ENCODE results near the gene SLF2. TPM values are rescaled to one million over a fixed set of nuclear protein-coding genes. Genes with fewer than 3 reads are reported as not detected.

SLF2 gene
- polyA plus RNA-seq, 2 donors: 5.1 to 9.4 TPM

DNA sequence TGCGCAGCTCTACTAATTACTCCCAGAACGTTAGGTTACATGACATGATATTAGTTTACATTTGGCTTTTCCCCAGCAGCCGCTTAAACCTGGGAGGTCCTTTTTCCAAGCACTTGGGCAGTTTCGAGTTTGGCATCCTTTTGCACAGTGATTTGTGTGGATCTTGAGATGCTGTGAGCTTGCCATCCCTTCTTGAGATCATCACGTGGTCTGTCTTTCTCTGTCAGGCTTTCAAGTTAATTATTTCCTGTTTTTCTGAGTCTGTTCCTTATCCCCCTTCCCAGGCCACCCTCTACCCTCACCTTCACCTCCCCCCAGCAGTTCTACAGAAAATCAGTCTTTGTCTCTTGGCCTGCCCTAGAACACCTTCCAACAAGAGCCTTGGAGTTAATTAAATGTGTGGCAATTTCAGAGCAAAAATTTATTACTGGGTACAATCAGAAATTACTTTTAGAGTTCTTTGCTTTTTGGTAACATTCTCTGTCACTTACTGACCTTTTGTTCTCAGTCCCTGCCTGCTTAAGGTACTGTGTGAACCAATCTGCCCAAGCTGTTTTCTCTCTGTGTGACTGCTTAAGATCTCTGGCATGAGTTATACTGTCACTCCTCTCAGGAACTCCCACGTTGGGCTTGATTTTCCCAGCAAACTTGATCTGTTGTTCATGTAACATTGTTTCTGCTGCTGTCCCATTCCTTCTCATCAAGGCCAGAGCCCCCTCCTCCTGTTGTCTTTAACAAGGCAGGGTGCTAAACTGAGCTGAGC lies 3.1 kb upstream of the SLF2 start:
- no peak overlapping the region for H3K4me3 ChIP-seq (ENCODE audit: low read depth in 1 of 2, low read length in 2 of 2)
- 40 to 48% methylated on average over 6 of the region's 6 CpGs for WGBS, 2 donors
- H3K36me3 ChIP-seq (ENCODE audit: control insufficient read depth in 2 of 2, insufficient read depth in 2 of 2, low read length in 1 of 2): no peaks in the 10 kb centered on the region
- H3K4me1 ChIP-seq (ENCODE audit: control insufficient read depth in 2 of 2, insufficient read depth in 2 of 2, low read length in 1 of 2): no peaks in the 10 kb centered on the region
- no peak overlapping the region for H3K27ac ChIP-seq (ENCODE audit: low read depth in 2 of 2, low read length in 1 of 2)
- no peaks in the 10 kb centered on the region for H3K27me3 ChIP-seq (ENCODE audit: control insufficient read depth in 1 of 2, insufficient read depth in 2 of 2, low read length in 2 of 2)
- no peaks in the 10 kb centered on the region for H3K9me3 ChIP-seq (ENCODE audit: control insufficient read depth in 2 of 2, insufficient read depth in 1 of 2, low read depth in 1 of 2, low read length in 1 of 2)

DNA sequence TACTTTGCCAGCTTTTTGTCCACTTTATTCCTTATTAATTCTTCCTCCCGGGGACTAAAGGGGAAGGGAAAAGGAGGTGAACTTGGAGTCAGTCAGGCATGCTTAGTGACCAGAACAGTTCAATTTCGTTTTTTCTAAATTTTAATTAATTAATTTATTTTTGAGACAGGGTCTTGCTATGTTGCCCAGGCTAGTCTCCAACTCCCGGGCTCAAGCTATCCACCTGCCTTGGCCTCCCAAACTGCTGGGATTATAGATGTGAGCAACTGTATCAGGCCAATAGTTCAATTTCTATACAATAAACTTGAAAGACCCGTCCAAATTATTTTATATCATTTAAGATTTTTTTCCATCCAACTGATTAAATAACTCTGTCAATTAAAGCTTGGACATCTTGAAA lies 1.3 kb upstream of the SLF2 start:
- Histone ChIP-seq H3K27me3 (ENCODE audit: control insufficient read depth in 1 of 2, insufficient read depth in 2 of 2, low read length in 2 of 2) (no peaks in the 10 kb centered on the region), H3K4me1 (ENCODE audit: control insufficient read depth in 2 of 2, insufficient read depth in 2 of 2, low read length in 1 of 2) (no peaks in the 10 kb centered on the region), H3K27ac (ENCODE audit: low read depth in 2 of 2, low read length in 1 of 2) (no peak overlapping the region), H3K4me3 (ENCODE audit: low read depth in 1 of 2, low read length in 2 of 2) (no peak overlapping the region), H3K9me3 (ENCODE audit: control insufficient read depth in 2 of 2, insufficient read depth in 1 of 2, low read depth in 1 of 2, low read length in 1 of 2) (no peaks in the 10 kb centered on the region), H3K36me3 (ENCODE audit: control insufficient read depth in 2 of 2, insufficient read depth in 2 of 2, low read length in 1 of 2) (no peaks in the 10 kb centered on the region)
- WGBS, 2 donors: 87 to 89% methylated on average over 4 of the region's 4 CpGs

GRCh38 chr10:100912013-100912604 lies 654 bp upstream of the SLF2 start:
- WGBS, 2 donors: 6 to 9% methylated on average over 12 of the region's 12 CpGs

GRCh38 chr10:100913470-100913865 lies 705 bp downstream of the SLF2 start:
- peaks cover 4 to 6% of the 10 kb centered on the region in 2 donors for H3K36me3 ChIP-seq (ENCODE audit: control insufficient read depth in 2 of 2, insufficient read depth in 2 of 2, low read length in 1 of 2)
- H3K27me3 ChIP-seq (ENCODE audit: control insufficient read depth in 1 of 2, insufficient read depth in 2 of 2, low read length in 2 of 2): no peaks in the 10 kb centered on the region
- peak overlapping the region in 1 of 2 donors; percentile 95 for H3K27ac ChIP-seq (ENCODE audit: low read depth in 2 of 2, low read length in 1 of 2)
- no peaks in the 10 kb centered on the region for H3K4me1 ChIP-seq (ENCODE audit: control insufficient read depth in 2 of 2, insufficient read depth in 2 of 2, low read length in 1 of 2)
- peak overlapping the region; percentile 93 to 100 for H3K4me3 ChIP-seq (ENCODE audit: low read depth in 1 of 2, low read length in 2 of 2)
- WGBS, 2 donors: 2 to 4% methylated on average over 10 of the region's 10 CpGs
- no peaks in the 10 kb centered on the region for H3K9me3 ChIP-seq (ENCODE audit: control insufficient read depth in 2 of 2, insufficient read depth in 1 of 2, low read depth in 1 of 2, low read length in 1 of 2)

More at GRCh38 chr10:100912013-100912604, 654 bp upstream of the SLF2 start:
- H3K27me3 ChIP-seq (ENCODE audit: control insufficient read depth in 1 of 2, insufficient read depth in 2 of 2, low read length in 2 of 2): no peaks in the 10 kb centered on the region
- H3K9me3 ChIP-seq (ENCODE audit: control insufficient read depth in 2 of 2, insufficient read depth in 1 of 2, low read depth in 1 of 2, low read length in 1 of 2): no peaks in the 10 kb centered on the region
- H3K36me3 ChIP-seq (ENCODE audit: control insufficient read depth in 2 of 2, insufficient read depth in 2 of 2, low read length in 1 of 2): peaks cover 0 to 4% of the 10 kb centered on the region in 2 donors
- no peaks in the 10 kb centered on the region for H3K4me1 ChIP-seq (ENCODE audit: control insufficient read depth in 2 of 2, insufficient read depth in 2 of 2, low read length in 1 of 2)
- peak overlapping the region; percentile 59 to 93 for H3K4me3 ChIP-seq (ENCODE audit: low read depth in 1 of 2, low read length in 2 of 2)
- peak overlapping the region; percentile 87 to 95 for H3K27ac ChIP-seq (ENCODE audit: low read depth in 2 of 2, low read length in 1 of 2)

- WGBS, 2 donors: 85 to 87% methylated on average over 3 of the region's 3 CpGs
- H3K27ac ChIP-seq (ENCODE audit: low read depth in 2 of 2, low read length in 1 of 2): no peak overlapping the region
- H3K4me3 ChIP-seq (ENCODE audit: low read depth in 1 of 2, low read length in 2 of 2): no peak overlapping the region
- no peaks in the 10 kb centered on the region for H3K4me1 ChIP-seq (ENCODE audit: control insufficient read depth in 2 of 2, insufficient read depth in 2 of 2, low read length in 1 of 2)
- no peaks in the 10 kb centered on the region for H3K27me3 ChIP-seq (ENCODE audit: control insufficient read depth in 1 of 2, insufficient read depth in 2 of 2, low read length in 2 of 2)
- peaks cover 4 to 9% of the 10 kb centered on the region in 2 donors for H3K36me3 ChIP-seq (ENCODE audit: control insufficient read depth in 2 of 2, insufficient read depth in 2 of 2, low read length in 1 of 2)
- no peaks in the 10 kb centered on the region for H3K9me3 ChIP-seq (ENCODE audit: control insufficient read depth in 2 of 2, insufficient read depth in 1 of 2, low read depth in 1 of 2, low read length in 1 of 2)
Observed at GRCh38 chr10:100917071-100917470, 4.3 kb downstream of the SLF2 start.

DNA sequence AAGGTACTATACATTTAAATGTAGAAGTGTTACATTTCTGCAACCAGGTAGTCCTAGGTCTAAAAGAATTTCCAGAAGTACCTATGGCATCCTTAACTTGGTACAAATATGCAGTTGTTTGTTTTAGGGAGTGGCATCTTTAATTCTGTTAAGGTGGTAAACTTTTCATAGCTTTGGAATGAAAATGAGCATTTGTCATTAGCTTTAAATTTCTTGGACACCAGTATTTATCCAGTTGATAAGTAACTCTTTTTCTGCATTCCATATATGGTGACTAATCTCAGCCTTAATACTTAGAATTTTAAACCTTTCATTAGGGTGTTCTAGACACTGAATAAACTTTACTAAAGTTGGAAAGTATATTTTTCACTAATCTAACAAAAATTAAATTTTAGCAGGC lies 10.8 kb downstream of the SLF2 start:
- H3K9me3 ChIP-seq (ENCODE audit: control insufficient read depth in 2 of 2, insufficient read depth in 1 of 2, low read depth in 1 of 2, low read length in 1 of 2): no peaks in the 10 kb centered on the region
- no peak overlapping the region for H3K4me3 ChIP-seq (ENCODE audit: low read depth in 1 of 2, low read length in 2 of 2)
- H3K27me3 ChIP-seq (ENCODE audit: control insufficient read depth in 1 of 2, insufficient read depth in 2 of 2, low read length in 2 of 2): no peaks in the 10 kb centered on the region
- H3K27ac ChIP-seq (ENCODE audit: low read depth in 2 of 2, low read length in 1 of 2): no peak overlapping the region
- H3K4me1 ChIP-seq (ENCODE audit: control insufficient read depth in 2 of 2, insufficient read depth in 2 of 2, low read length in 1 of 2): no peaks in the 10 kb centered on the region
- peaks cover 3 to 10% of the 10 kb centered on the region in 2 donors for H3K36me3 ChIP-seq (ENCODE audit: control insufficient read depth in 2 of 2, insufficient read depth in 2 of 2, low read length in 1 of 2)

DNA sequence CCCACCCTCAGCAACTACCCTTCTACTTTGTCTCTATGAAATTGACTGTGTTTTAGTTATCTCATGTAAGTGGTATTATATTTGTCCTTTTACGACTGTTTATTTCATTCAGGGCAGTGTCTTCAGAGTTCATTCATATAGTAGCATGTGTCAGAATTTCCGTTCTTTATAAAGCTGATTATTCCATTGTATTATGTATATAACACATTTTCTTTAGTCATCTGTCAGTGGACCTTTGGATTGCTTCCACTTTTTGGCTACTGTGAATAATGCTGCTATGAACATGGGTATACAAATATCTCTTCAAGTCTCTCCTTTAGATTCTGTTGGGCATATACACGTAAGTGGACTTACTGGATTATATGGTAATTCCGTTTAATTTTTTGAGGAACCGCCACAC lies 14.5 kb downstream of the SLF2 start:
- Histone ChIP-seq H3K4me3 (ENCODE audit: low read depth in 1 of 2, low read length in 2 of 2) (no peak overlapping the region), H3K36me3 (ENCODE audit: control insufficient read depth in 2 of 2, insufficient read depth in 2 of 2, low read length in 1 of 2) (peaks cover 3 to 12% of the 10 kb centered on the region in 2 donors), H3K27me3 (ENCODE audit: control insufficient read depth in 1 of 2, insufficient read depth in 2 of 2, low read length in 2 of 2) (no peaks in the 10 kb centered on the region), H3K4me1 (ENCODE audit: control insufficient read depth in 2 of 2, insufficient read depth in 2 of 2, low read length in 1 of 2) (no peaks in the 10 kb centered on the region), H3K27ac (ENCODE audit: low read depth in 2 of 2, low read length in 1 of 2) (no peak overlapping the region), H3K9me3 (ENCODE audit: control insufficient read depth in 2 of 2, insufficient read depth in 1 of 2, low read depth in 1 of 2, low read length in 1 of 2) (no peaks in the 10 kb centered on the region)
- 89 to 91% methylated on average over 5 of the region's 5 CpGs for WGBS, 2 donors

DNA sequence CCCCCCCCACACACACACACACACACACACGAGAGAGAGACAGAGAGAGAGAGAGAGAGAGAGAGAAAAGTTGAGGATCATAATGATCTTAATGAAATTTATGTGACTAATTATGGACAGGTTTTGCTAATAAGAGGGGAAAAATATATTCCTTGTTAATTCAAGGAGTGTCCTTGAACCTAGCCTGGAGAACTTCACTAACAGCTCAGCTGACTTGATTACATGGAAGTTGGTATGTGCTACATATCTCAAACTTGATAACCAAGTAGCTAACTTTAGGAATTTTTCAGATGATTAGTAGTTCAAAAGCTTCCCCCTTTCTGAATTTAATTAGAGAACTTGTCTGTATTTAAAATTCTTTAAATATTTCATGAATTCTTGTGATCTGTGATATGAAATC lies 15.3 kb downstream of the SLF2 start:
- no peaks in the 10 kb centered on the region for H3K4me1 ChIP-seq (ENCODE audit: control insufficient read depth in 2 of 2, insufficient read depth in 2 of 2, low read length in 1 of 2)
- H3K27ac ChIP-seq (ENCODE audit: low read depth in 2 of 2, low read length in 1 of 2): no peak overlapping the region
- H3K36me3 ChIP-seq (ENCODE audit: control insufficient read depth in 2 of 2, insufficient read depth in 2 of 2, low read length in 1 of 2): peaks cover 3 to 12% of the 10 kb centered on the region in 2 donors
- 36% methylated on average over 1 of the region's 1 CpG; no CpG with 5 or more reads in 1 of the 2 donors for WGBS, 2 donors
- H3K27me3 ChIP-seq (ENCODE audit: control insufficient read depth in 1 of 2, insufficient read depth in 2 of 2, low read length in 2 of 2): no peaks in the 10 kb centered on the region
- no peaks in the 10 kb centered on the region for H3K9me3 ChIP-seq (ENCODE audit: control insufficient read depth in 2 of 2, insufficient read depth in 1 of 2, low read depth in 1 of 2, low read length in 1 of 2)
- no peak overlapping the region for H3K4me3 ChIP-seq (ENCODE audit: low read depth in 1 of 2, low read length in 2 of 2)

DNA sequence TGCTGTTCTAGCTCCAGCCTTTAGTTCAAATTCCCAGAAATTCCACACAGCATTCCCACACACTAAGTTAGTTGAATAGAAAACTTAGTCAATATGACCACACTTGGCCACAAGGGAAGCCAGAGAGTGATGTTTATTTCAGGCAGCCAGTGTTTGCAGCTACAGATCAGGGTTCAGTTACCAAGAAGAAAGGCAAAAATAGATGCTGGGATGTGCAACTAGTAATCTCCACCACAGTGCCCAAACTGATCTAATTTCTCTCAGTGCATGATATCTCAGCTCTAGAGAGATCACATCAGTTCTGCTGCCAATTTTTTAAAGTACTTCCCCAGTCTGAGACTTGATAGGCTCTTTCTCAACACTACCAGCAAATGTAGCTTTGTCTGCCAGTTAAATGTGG lies 17.6 kb downstream of the SLF2 start:
- Histone ChIP-seq H3K36me3 (ENCODE audit: control insufficient read depth in 2 of 2, insufficient read depth in 2 of 2, low read length in 1 of 2) (peaks cover 0 to 7% of the 10 kb centered on the region in 2 donors), H3K27ac (ENCODE audit: low read depth in 2 of 2, low read length in 1 of 2) (no peak overlapping the region), H3K4me1 (ENCODE audit: control insufficient read depth in 2 of 2, insufficient read depth in 2 of 2, low read length in 1 of 2) (no peaks in the 10 kb centered on the region), H3K9me3 (ENCODE audit: control insufficient read depth in 2 of 2, insufficient read depth in 1 of 2, low read depth in 1 of 2, low read length in 1 of 2) (no peaks in the 10 kb centered on the region), H3K4me3 (ENCODE audit: low read depth in 1 of 2, low read length in 2 of 2) (no peak overlapping the region), H3K27me3 (ENCODE audit: control insufficient read depth in 1 of 2, insufficient read depth in 2 of 2, low read length in 2 of 2) (no peaks in the 10 kb centered on the region)
